ENCODE measurements around the gene ZSWIM9.
"Not testable (repeated sequence)": the region's sequence is repeated elsewhere in the genome, so short reads cannot be mapped to it uniquely, and the experiment has no call there.

Gene ZSWIM9

DNA sequence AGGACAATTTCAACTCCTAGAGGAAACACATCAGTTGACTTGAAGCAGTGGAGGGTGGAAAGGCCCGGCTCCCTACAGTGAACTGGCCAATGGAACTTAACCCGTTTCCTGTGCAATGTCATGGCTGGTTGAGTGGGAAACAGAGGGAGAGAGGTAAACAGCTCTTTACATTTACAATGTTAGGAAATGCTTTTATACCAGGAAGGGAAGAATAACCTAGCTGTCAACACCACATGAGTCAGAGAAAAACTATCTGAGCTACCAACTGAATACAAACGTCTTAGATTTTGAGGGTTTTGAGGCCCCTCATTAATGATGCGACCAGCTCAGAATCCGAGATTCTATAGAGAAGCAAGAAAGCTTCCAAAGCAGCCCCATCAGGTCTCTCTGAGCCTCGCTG, 48.5 kb downstream of the ZSWIM9 start:
- DNase-seq (ENCODE audit: low read depth): peak; percentile 15

GRCh38 chr19:48220784-48221183, 50.3 kb downstream of the ZSWIM9 start:
- DNase-seq (ENCODE audit: low read depth): not testable (repeated sequence)

- no peak for DNase-seq (ENCODE audit: low read depth)
These were observed 51.1 kb downstream of the ZSWIM9 start for GRCh38 chr19:48221628-48222027.

- no peak for DNase-seq (ENCODE audit: low read depth)
These were observed 60.2 kb downstream of the ZSWIM9 start for GRCh38 chr19:48230555-48231129.

- DNase-seq (ENCODE audit: low read depth): no peak
These were observed 66.6 kb downstream of the ZSWIM9 start for GRCh38 chr19:48237057-48237456.

- DNase-seq (ENCODE audit: low read depth): no peak
These were observed 68.6 kb downstream of the ZSWIM9 start for GRCh38 chr19:48239120-48239519.

GRCh38 chr19:48239582-48240141, 69.2 kb downstream of the ZSWIM9 start:
- peak; percentile 39 for DNase-seq (ENCODE audit: low read depth)

GRCh38 chr19:48241771-48242170, 71.3 kb downstream of the ZSWIM9 start:
- DNase-seq (ENCODE audit: low read depth): not testable (repeated sequence)

GRCh38 chr19:48244281-48244680, 73.8 kb downstream of the ZSWIM9 start:
- peak; percentile 9 for DNase-seq (ENCODE audit: low read depth)

DNA sequence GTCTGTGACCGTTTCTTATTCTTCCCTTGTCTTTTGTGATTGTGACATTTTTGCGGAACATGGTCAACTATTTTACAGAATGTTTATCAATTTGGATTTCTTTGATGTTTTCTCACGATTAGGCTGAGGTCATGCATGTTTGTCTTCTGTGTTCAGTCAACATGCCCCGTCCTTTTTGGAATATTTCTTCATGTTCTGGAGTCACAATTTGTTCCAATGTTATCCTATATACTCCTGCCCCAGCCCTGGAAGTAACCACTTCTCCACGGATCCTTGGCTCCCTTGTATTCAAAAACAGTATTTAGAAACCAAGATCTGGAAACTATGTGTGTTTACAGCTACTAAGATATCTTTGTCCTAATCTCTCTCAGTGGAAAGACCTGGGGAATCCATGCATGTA, 75.6 kb downstream of the ZSWIM9 start:
- no peak for DNase-seq (ENCODE audit: low read depth)

DNA sequence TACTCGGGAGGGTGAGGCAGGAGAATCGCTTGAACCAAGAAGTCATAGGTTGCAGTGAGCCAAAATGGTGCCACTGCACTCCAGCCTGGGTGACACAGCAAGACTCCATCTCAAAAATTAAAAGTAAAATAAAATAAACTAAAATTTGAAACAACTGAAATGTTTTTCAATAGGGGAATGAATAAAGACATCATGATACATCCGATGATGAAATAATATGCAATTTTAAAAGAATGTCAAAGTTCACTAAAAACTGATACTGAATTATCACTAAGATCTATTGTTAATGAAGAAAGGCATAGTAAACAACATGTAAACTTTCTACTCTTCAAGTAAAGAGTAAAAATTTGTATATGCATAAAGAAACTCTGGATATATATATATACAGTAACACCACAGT, 76.7 kb downstream of the ZSWIM9 start:
- no peak for DNase-seq (ENCODE audit: low read depth)
